DOHH2 (cell line): ENCODE results near the gene KCNN1.
"Not testable (repeated sequence)": the region's sequence is repeated elsewhere in the genome, so short reads cannot be mapped to it uniquely, and the experiment has no call there.

Experiments used
- H3F3A ChIP-seq: fragments of 200-600 bp; sonication (generic), shearing (Covaris generic); 2 replicates; pipeline ENCODE4 v1.6.0; 2016; ENCODE audit warnings: antibody characterized with exemption, mild to moderate bottlenecking; ENCODE audit not compliant: control insufficient read depth, insufficient read depth
- H3K27ac ChIP-seq: fragments of 200-600 bp; sonication (generic); 2 replicates; pipeline ENCODE4 v1.5.1; 2014; ENCODE audit warnings: low read depth, mild to moderate bottlenecking, low read length, moderate library complexity
- H3K27me3 ChIP-seq: fragments of 200-600 bp; sonication (generic); 2 replicates; pipeline ENCODE4 v1.6.1; 2014; ENCODE audit warnings: mild to moderate bottlenecking, low read length, mixed read lengths; ENCODE audit not compliant: control insufficient read depth
- H3K36me3 ChIP-seq: fragments of 200-600 bp; sonication (generic); 2 replicates; pipeline ENCODE4 v1.6.1; 2014; ENCODE audit warnings: mild to moderate bottlenecking, low read length, moderate library complexity, mixed read lengths; ENCODE audit not compliant: control insufficient read depth
- H3K4me1 ChIP-seq: fragments of 200-600 bp; sonication (generic); 2 replicates; pipeline ENCODE4 v1.6.1; 2014; ENCODE audit warnings: mild to moderate bottlenecking, low read length, mixed read lengths; ENCODE audit not compliant: control insufficient read depth
- H3K4me2 ChIP-seq: fragments of 200-600 bp; sonication (generic); 2 replicates; pipeline ENCODE4 v1.6.0; 2014; ENCODE audit warnings: mild to moderate bottlenecking, low read length, moderate library complexity
- H3K4me3 ChIP-seq: fragments of 200-600 bp; sonication (generic); 2 replicates; pipeline ENCODE4 v1.5.1; 2014; ENCODE audit warnings: mild to moderate bottlenecking, low read length, mixed read lengths
- H3K79me2 ChIP-seq: fragments of 200-600 bp; sonication (generic); 2 replicates; pipeline ENCODE4 v1.6.1; 2014; ENCODE audit warnings: mild to moderate bottlenecking, low read length, mixed read lengths; ENCODE audit not compliant: control insufficient read depth
- H3K9me2 ChIP-seq: fragments of 200-600 bp; sonication (generic); replicated peaks from 2 replicates; pipeline ENCODE4 v1.6.1; 2014; ENCODE audit warnings: mild to moderate bottlenecking, low read length, mixed read lengths; ENCODE audit not compliant: control insufficient read depth
- H3K9me3 ChIP-seq: fragments of 200-600 bp; sonication (generic); 2 replicates; pipeline ENCODE4 v1.6.1; 2014; ENCODE audit warnings: antibody characterized with exemption, low read length, mixed read lengths; ENCODE audit not compliant: control insufficient read depth, insufficient read depth
- H4K20me1 ChIP-seq: fragments of 200-600 bp; sonication (generic); 2 replicates; pipeline ENCODE4 v1.6.0; 2014; ENCODE audit warnings: low read depth, mild to moderate bottlenecking, antibody characterized with exemption, low read length, moderate library complexity; ENCODE audit not compliant: control insufficient read depth, insufficient read depth
- CTCF ChIP-seq: fragments of 200-600 bp; sonication (generic); IDR thresholded peaks from one replicate; pipeline ENCODE4 v1.5.1; 2014; ENCODE audit warnings: antibody characterized with exemption, mild to moderate bottlenecking, low read depth, low read length; ENCODE audit not compliant: poor library complexity, severe bottlenecking
- EZH2phosphoT487 ChIP-seq: fragments of 200-600 bp; sonication (generic); IDR thresholded peaks from 2 replicates; pipeline ENCODE4 v1.6.1; 2017; ENCODE audit warnings: borderline replicate concordance, mild to moderate bottlenecking, antibody characterized with exemption, low read length, moderate library complexity, mixed read lengths

Gene KCNN1

DNA sequence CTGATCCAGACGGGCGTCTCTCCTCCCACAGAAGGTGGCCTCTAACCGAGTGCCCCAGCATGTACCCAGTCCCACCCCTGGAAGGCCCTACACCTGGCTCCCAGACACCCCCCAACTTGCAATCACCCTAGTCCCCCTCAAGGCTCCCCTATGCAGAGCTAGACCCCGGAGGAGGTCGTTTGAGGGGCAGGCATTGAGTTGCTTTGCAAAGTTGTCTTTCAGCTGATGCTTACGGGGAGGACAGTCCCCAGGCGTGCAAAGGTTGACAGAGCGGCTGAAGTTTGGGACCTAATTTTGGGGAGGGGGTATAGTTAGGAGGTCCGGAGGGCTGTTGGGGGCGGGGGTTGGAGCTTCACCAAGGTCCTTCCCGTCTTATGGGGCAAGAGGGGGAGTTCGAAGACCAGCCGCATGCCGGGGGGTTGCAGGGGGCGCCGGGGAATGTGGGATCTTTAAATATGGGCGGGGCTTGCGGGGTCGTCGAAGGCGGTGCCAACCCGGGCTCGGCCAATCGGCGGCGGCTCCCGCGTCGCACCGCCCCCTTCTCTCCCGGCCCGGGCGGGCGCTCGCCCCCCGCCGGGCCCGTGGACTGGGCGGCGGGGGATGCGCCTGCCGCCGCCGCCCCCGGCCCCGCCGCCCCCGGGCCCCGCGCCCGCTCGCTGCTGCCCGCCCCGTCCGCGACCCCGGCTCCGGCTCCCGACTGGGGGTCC lies at the start of gene KCNN1:
KCNN1 (plus strand) TSS at position 558 of the 707 bp plus-strand sequence. CDS start 6,782 bp downstream, outside the sequence.
- H3K79me2 ChIP-seq = no peaks in the 10 kb centered on the region
- no peaks in the 10 kb centered on the region for H3F3A ChIP-seq
- H3K4me1 ChIP-seq = 0 out of 2 replicates have a peak, but pooled peaks cover 8% of the 10 kb centered on the region
- H3K27me3 ChIP-seq = peaks cover 15% of the 10 kb centered on the region
- no peaks in the 10 kb centered on the region for H3K9me3 ChIP-seq
- H3K36me3 ChIP-seq = no peaks in the 10 kb centered on the region
- TF ChIP-seq CTCF (no peak), EZH2phosphoT487 (no peak)
- H3K4me2 ChIP-seq = no peak within 1 kb of the TSS
- no peaks in the 10 kb centered on the region for H3K9me2 ChIP-seq
- no peak within 1 kb of the TSS for H3K27ac ChIP-seq
- no peaks in the 10 kb centered on the region for H4K20me1 ChIP-seq
- no peak within 1 kb of the TSS for H3K4me3 ChIP-seq

GRCh38 chr19:17918151-17918550 lies 48.8 kb upstream of the KCNN1 start:
- H3K4me2 ChIP-seq, H3F3A ChIP-seq, H3K9me3 ChIP-seq, H3K9me2 ChIP-seq, H3K4me1 ChIP-seq, H3K4me3 ChIP-seq, H3K27ac ChIP-seq, H4K20me1 ChIP-seq, H3K27me3 ChIP-seq, H3K79me2 ChIP-seq, H3K36me3 ChIP-seq: not testable (repeated sequence)

DNA sequence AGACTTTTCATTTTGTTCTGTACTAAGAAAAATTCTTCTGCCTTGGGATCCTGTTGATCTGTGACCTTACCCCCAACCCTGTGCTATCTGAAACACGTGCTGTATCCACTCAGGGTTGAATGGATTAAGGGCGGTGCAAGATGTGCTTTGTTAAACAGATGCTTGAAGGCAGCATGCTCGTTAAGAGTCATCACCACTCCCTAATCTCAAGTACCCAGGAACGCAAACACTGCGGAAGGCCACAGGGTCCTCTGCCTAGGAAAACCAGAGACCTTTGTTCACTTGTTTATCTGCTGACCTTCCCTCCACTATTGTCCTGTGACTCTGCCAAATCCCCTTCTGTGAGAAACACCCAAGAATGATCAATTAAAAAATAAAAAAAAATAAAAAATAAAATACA lies 47.8 kb upstream of the KCNN1 start:
- not testable (repeated sequence) for H3K4me2 ChIP-seq, H3K36me3 ChIP-seq, H3K4me1 ChIP-seq, H3K27me3 ChIP-seq, H3K27ac ChIP-seq, H4K20me1 ChIP-seq, H3F3A ChIP-seq, H3K4me3 ChIP-seq, H3K79me2 ChIP-seq, H3K9me2 ChIP-seq, H3K9me3 ChIP-seq

GRCh38 chr19:17920527-17920926 lies 46.4 kb upstream of the KCNN1 start:
- H3K9me2 ChIP-seq = no peaks in the 10 kb centered on the region
- no peaks in the 10 kb centered on the region for H3K9me3 ChIP-seq
- H3F3A ChIP-seq = no peaks in the 10 kb centered on the region
- H3K27me3 ChIP-seq = peaks cover 8% of the 10 kb centered on the region; the same call in 1 of the 2 replicates
- no peak overlapping the region for H3K27ac ChIP-seq
- no peak overlapping the region for H3K4me3 ChIP-seq
- no peaks in the 10 kb centered on the region for H3K36me3 ChIP-seq
- H3K79me2 ChIP-seq = no peaks in the 10 kb centered on the region
- H4K20me1 ChIP-seq = no peaks in the 10 kb centered on the region
- H3K4me2 ChIP-seq = no peak overlapping the region
- no peaks in the 10 kb centered on the region for H3K4me1 ChIP-seq
- TF ChIP-seq CTCF (no peak), EZH2phosphoT487 (no peak)
